NCI-H1417 treated with DMSO at 0.1 percent for 48 hours (cell line): ENCODE measurements around the gene RNF151.

ENCODE experiments used
- DNase-seq: peaks from one replicate; lab custom pipeline; 2025; lab: John Stamatoyannopoulos, UW

The RNF151 gene

DNA sequence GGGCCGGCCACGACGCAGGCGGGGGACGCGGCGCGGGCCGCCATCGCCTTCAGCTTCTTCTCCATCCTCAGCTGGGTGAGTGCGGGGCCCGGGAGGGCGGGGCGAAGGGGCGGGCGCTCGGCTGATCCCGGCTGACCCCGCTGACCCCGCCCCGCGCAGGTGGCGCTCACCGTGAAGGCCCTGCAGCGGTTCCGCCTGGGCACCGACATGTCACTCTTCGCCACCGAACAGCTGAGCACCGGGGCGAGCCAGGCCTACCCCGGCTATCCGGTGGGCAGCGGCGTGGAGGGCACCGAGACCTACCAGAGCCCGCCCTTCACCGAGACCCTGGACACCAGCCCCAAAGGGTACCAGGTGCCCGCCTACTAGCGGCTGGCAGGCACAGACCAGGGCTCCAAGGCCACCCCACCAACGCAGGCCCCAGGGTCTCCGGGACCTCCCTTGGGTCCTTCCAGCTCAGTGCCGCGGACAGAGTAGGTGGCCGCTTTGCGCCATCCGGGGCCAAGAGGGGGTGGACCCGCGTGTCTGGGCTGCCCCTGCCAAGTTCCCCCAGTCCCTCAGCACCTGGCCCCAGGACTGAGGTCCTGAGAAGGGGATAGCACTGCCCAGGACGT lies 26.2 kb downstream of the RNF151 start:
- no peak for DNase-seq

DNA sequence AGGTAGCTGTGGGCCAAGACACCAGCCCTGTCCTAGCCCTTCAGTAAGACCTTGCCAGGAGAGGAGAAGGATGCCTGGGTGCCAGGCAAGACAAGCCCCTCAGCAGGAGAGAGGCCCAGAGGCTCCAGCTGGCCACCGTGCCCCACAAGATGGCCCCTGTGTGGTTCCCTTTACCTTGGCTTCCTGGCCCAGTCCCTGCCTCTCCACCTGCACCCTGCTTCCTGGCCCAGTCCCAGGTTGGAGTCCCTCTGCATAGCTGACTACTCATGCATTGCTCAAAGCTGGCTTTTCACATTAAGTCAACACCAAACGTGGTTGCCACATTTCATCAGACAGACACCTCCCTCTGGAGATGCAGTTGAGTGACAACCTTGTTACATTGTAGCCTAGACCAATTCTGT lies 27.1 kb downstream of the RNF151 start:
- DNase-seq: no peak

DNA sequence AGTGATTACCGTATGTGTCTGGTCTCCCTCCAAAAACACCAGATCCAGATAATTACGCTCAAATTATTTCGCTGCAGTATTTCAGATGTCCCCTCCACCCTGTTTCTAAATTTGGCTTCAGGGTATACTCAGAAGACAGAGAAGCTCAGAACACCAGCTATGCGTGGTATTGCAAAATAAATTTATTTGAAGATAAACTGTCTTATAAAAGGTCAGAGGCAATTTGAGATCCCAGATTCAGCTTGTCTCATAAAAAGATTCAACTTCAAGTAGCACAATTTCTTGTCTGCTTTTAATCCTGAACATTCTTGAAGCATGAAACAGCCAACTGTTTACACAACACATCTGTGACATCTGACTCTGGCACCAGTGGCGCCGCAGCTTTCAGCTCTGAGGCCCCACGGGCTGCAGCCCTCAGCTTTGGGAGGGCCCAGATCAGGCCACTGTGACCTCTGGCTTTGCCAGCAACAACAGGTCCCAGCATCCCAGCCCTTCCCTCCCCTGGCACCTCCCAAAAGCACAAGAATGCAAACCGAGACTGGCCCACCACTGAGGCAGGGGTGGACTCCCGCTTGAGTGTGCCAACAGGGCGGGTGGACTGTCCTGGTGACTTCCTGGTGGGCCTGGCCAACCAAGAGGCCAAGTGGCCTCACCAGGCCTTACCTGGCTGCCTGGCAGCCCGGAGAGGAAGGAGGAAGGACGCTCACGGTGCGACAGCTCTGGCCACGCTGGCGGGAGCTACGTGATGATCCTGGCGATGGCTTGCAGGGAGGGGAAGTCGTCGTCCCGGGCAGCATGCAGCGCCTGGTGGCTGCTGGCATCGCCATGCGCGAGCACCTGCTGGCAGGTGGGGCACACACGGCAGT lies 31.1 kb downstream of the RNF151 start:
- no peak for DNase-seq

DNA sequence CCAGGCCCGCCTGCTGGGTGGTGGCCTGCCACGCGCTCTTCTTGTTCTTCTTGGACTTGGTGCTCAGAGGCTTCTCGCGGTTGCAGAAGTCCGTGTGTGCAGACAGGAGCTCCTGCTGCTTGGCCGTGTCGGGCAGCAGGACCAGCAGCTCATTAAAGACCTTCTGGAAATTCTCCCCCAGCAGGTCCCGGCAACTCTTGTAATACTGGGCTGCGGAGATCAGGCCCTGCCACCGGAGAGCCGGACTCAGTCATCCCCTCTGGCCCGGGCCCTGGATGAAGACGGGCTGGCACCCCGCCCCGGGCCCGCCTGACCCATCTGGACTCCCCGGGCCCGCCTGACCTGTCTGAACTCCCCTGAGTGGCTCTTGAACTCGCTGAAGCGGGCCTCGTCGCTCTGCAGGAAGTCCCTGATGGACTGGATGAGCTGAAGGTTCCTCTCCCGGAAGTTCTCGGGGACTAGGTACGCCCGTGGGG lies 31.7 kb downstream of the RNF151 start:
- DNase-seq: no peak

- DNase-seq: no peak
These were observed 32.5 kb downstream of the RNF151 start for GRCh38 chr16:1998852-1999801.

GRCh38 chr16:1999866-2000514 lies 33.3 kb downstream of the RNF151 start:
- no peak for DNase-seq

GRCh38 chr16:2001035-2001434 lies 34.4 kb downstream of the RNF151 start:
- DNase-seq: no peak

DNA sequence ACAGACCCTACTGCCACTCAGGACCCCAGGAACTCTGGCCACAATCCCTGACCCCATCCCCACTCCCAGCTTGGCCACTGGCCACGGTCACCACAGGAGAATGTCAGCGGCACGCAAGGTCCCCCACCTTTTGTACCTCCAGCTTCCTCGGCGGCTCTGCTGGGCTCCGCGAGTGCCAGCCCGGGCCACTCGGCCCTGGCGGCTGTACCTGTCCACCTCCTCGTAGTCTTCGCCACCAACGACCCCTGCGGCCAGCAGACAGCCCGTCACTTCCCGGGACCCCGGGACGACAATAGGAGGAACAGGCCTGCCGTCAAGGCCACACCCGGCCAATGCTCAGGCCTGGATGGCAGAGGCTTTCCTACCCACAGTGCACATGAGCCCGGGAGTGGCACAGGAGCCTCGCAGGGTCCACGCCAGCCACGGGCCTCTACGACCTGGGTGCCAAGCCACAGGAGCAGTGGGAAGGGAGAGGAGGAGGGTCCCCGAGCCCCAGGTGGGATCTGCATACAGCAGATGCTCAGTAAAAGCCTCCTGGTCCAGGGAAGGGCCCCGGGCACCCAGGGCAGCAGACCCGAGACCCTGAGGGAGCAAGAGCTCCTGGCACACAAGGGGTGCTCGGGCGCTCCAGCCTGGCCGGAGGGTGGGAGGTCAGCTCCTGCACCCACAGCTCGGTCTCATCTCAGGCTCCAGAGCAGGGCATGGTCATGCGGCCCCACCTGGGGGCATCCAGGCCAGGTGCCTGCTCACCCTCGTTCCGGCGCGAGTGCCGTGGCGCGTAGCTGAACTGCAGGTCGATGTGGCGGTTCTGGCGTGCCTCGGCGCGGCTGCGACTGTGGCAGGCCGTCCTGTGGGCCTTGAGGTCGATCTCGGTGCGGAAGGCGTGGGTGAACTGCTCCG lies 35.0 kb downstream of the RNF151 start:
- no peak for DNase-seq

DNA sequence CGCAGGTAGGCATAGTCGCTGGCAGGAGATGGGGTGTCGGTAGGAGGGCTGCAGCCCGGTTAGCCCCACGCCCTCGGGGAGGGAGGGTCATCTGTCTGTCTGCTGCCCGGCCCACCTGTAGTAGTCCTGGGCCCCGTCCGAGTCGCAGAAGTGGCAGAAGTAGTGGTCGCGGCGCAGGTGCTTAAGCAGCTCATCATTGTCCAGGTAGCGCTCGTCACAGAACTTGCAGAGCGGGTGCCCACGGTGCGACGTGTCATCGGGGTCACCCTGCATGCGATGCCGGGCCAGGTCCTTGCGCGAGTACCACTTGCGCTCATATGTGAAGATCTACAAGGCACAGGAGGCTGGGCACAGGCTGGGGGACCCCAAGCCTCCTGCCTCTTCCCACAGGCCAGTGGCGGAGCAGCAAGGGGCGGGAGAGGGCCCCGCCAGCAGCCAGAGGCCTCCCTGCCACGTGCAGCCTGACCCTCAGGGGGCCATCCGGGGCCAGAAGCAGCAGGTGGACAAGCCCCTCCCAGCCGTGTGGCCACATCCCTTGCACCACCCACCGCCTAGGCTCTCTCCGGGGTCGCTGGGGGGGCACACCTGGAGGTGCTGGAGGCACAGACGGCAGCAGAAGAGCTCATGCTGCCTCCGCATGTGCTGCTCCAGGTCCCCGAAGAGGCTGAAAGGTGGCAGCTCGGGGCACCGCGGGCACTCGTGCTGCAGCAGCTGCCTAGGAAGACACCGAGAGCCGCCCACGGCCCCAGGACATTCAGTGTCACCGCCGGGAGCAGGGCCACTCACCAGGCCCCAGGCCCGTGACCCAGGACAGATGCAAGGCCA lies 36.0 kb downstream of the RNF151 start:
- DNase-seq: no peak

GRCh38 chr16:2003231-2003826 lies 36.7 kb downstream of the RNF151 start:
- no peak for DNase-seq

DNA sequence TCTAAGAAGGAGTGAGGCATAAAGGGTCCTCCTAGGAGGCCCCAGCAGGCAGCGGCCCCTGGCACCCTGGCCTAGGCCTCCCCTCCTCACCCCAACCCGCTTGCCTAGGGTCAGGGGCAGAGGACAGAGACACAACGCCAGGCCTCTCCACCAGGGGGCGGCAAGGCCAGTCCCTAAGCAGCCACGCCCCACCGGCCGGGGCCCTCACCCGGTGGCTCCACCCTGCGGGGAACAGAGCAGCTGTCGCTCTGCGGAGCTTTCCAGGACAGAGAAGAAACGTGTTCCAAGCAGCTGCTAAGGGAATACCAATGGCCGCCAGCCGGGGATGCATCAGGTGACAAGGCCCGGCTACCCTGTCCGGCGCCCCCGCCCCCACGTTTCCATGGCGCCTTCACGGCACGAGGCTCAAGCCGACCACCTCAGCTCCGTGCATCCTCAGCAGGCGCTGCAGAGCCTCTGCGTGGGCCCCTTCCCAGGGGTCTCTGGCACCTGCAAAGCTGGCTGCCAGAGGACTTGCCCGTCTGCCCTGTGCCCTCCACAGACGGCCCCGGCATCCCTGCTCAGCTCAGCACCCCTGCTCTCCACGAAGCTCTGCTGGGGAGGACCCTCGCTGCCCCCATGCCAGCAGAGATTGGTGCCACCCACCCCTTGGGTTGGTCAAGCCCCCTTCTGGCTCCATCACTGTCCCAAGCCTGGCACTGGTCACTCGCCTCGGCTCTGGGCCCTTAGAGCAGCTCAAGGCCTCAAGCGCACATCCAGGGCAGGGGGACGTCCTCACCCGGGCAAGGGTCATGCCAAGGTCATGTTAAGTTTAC lies 37.4 kb downstream of the RNF151 start:
- DNase-seq: peak; percentile 42

- DNase-seq: no peak
These were observed 38.3 kb downstream of the RNF151 start for GRCh38 chr16:2004795-2005517.

- DNase-seq: no peak
These were observed 39.0 kb downstream of the RNF151 start for GRCh38 chr16:2005646-2006045.

DNA sequence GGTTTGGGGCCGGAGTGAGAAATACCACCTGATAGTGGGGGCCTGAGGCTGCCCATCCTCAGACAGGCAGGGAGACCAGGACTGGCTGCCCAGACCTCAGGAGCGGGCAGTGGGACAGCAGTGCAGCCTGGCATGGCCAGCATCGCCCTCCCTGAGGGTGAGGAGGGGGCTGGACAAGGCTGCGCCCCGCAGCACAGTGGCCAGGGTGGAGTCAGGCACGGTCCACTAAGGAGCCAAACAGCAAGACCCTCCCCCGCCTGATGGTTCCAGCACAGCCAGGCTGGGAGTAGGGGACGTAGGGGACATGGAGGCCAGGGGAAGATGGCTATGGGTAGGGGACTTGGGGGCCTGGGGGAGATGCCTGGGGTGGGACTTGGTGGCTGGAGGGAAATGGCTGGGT lies 39.7 kb downstream of the RNF151 start:
- DNase-seq: no peak

DNA sequence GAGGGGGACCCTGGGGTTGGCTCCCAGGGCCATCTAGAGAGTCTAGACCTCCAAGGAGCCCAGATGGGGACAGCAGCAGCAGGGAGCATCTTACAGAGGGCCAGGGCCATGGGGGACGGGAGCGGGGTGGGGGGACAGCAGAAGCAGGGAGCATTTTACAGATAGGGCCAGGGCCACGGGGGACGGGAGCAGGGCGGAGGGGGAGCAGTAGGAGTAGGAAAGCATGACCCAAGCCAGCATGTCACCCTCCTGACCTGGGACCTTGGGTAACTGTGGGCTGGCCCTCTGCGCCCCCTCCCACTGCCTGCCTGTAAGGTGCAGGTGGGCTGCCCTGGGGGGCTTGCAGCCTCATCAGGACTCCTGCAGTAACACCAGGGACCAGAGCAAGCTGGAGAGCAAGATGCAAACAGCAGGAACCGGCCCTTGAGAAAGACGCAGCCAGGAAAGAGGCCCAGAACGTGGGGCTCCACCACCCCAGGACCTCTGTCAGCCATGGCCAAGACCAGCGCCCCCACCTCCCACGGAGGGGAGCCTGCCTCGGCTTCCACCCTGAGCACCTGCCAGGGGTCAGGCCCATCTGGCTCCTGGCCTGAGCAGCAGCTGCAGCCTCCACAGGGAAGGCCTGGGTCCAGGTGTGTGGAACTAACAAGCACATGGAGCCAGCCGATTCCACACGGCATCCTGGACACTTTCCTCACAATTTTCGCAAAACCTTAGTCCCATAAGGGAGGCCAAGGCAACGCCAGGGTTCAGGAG lies 40.6 kb downstream of the RNF151 start:
- DNase-seq: no peak

- DNase-seq: no peak
These were observed 41.4 kb downstream of the RNF151 start for GRCh38 chr16:2008009-2008526.

DNA sequence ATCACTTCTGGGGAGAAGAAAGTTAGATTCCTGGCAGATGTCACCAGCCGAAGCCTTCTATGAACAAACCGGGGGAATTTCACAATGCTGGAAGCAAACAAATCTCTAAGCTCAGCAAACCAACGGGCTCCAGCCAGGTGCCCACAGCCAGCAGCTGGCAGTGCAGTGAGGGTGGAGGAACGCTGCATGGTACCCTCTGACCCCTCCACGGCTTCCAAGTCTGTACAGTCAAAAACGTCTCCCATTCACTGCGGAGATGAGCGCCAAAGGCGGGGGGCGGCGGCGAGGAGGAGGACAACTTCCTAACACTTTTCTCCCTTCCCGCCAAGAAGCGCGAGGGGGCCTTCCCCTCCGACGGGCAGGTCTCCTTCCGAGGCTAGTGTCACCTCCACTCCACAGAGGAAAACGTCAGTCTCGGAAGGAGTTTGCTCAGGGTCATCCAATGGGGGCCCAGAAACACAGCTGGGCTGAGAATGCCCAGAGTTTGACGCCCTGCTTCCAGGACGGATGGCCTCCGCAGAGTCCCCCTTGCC lies 42.0 kb downstream of the RNF151 start:
- DNase-seq: no peak
